Uterus (tissue), 2 donors: ENCODE data around the gene DHRS7B.

ENCODE experiments used
- POLR2A ChIP-seq, 2 donors: fragments of 450-650 bp; IDR thresholded peaks; one replicate each; pipeline ENCODE4 v1.6.1; 2016; ENCODE audit warnings: antibody characterized with exemption in 2 of 2, mild to moderate bottlenecking in 1 of 2, moderate library complexity in 1 of 2
- TF ChIP-seq, protein P1 (sequence below), 4 experiments: fragments of 200-600 bp in 2 of 4; fragments of 450-650 bp in 2 of 4; sonication (generic) in 2 of 4; IDR thresholded peaks; one replicate each; pipeline ENCODE4 v1.5.1; 2016 to 2019; ENCODE audit warnings: antibody characterized with exemption in 4 of 4, mild to moderate bottlenecking in 2 of 4, moderate library complexity in 1 of 4

DNA sequence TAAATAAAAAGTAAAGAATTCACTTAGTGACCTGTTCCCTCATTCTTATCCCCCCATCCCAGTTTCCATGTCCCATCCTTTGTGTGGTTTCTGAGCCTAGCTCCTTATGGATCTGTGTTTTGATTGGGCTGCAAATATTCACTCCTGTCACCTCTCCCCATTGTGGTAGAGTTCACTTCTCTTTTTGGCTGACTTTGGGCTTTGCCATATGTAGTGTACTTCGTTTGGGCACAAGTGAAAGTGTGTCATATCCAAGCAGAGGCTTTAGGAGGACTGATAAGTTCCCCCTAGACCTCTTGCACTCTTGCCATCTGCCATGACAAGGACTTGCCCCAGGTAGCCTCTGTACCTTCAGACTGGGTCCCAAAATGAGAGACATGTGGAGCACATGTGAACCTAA is 13.0 kb upstream of the DHRS7B start:
- TF ChIP-seq, protein P1, sequence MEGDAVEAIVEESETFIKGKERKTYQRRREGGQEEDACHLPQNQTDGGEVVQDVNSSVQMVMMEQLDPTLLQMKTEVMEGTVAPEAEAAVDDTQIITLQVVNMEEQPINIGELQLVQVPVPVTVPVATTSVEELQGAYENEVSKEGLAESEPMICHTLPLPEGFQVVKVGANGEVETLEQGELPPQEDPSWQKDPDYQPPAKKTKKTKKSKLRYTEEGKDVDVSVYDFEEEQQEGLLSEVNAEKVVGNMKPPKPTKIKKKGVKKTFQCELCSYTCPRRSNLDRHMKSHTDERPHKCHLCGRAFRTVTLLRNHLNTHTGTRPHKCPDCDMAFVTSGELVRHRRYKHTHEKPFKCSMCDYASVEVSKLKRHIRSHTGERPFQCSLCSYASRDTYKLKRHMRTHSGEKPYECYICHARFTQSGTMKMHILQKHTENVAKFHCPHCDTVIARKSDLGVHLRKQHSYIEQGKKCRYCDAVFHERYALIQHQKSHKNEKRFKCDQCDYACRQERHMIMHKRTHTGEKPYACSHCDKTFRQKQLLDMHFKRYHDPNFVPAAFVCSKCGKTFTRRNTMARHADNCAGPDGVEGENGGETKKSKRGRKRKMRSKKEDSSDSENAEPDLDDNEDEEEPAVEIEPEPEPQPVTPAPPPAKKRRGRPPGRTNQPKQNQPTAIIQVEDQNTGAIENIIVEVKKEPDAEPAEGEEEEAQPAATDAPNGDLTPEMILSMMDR (IDR thresholded peaks at IDR 0.05): no peak
- TF ChIP-seq POLR2A (IDR thresholded peaks at IDR 0.05): no peak
